Tibial nerve (tissue), 4 donors: ENCODE data around the gene TMEM131L.

ENCODE experiments used
- EP300 ChIP-seq, 2 donors: sonication (generic); formaldehyde crosslinking; IDR thresholded peaks; one replicate each; pipeline ENCODE4 v1.6.1; 2017; ENCODE audit warnings: antibody characterized with exemption in 2 of 2, mild to moderate bottlenecking in 1 of 2
- POLR2A ChIP-seq, 2 donors: fragments of 450-650 bp; IDR thresholded peaks; one replicate each; pipeline ENCODE4 v1.6.1; 2017; ENCODE audit warnings: antibody characterized with exemption in 2 of 2, mild to moderate bottlenecking in 2 of 2, moderate library complexity in 2 of 2
- TF ChIP-seq, protein P1 (sequence below), 5 experiments: fragments of 200-600 bp in 3 of 5; fragments of 450-650 bp in 2 of 5; sonication (generic) in 3 of 5; IDR thresholded peaks; one replicate each; pipeline ENCODE4 v1.5.1; 2016 to 2019; ENCODE audit warnings: antibody characterized with exemption in 5 of 5, mild to moderate bottlenecking in 3 of 5, moderate library complexity in 2 of 5

DNA sequence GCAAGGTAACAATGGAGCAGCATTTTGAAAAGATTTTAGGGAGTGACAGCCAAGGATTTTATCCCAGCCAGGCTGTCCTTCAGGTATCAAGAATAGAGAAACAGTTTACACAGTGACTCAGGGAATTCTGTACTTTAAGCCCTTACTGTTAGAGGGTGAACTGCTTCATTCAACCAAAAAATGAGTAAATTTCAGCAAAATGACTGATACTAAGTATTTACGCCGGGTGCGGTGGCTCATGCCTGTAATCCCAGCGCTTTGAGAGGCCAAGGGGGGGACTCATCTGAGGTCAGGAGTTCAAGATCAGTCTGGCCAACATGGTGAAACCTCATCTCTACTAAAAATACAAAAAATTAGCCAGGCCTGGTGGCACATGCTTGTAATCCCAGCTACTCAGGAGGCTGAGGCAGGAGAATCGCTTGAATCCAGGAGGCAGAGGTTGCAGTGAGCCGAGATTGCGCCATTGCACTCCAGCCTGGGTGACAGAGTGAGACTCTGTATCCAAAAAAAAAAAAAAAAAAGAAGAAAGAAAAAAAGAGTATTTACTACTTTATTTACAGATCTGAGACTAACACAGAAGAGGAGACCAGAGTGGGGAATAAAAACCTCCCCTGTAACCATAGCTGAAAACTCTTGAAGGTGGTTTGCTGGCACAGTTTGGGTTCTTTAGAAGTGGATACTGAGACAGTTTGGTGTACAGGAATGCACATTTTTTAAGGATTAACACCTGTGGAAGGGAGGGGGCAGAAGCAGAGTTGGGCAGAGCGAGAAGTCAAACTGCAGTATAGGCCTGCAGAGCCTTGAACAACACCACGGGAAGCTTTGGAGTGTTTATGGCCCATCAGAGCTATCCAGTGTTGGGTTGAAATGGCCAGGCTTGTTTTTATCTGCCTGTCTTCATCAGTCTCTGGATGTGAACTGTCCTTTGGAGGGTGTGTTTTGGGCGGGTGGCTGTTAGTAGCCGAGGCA is 40.5 kb downstream of the TMEM131L start:
- TF ChIP-seq EP300 (IDR thresholded peaks at IDR 0.05), result no peak
- TF ChIP-seq, protein P1, sequence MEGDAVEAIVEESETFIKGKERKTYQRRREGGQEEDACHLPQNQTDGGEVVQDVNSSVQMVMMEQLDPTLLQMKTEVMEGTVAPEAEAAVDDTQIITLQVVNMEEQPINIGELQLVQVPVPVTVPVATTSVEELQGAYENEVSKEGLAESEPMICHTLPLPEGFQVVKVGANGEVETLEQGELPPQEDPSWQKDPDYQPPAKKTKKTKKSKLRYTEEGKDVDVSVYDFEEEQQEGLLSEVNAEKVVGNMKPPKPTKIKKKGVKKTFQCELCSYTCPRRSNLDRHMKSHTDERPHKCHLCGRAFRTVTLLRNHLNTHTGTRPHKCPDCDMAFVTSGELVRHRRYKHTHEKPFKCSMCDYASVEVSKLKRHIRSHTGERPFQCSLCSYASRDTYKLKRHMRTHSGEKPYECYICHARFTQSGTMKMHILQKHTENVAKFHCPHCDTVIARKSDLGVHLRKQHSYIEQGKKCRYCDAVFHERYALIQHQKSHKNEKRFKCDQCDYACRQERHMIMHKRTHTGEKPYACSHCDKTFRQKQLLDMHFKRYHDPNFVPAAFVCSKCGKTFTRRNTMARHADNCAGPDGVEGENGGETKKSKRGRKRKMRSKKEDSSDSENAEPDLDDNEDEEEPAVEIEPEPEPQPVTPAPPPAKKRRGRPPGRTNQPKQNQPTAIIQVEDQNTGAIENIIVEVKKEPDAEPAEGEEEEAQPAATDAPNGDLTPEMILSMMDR (IDR thresholded peaks at IDR 0.05), result no peak
- no peak for TF ChIP-seq POLR2A (IDR thresholded peaks at IDR 0.05)
